GM18498 (cell line): Measurements from ENCODE around the gene KRTAP12-2.
"Not testable (repeated sequence)": the region's sequence is repeated elsewhere in the genome, so short reads cannot be mapped to it uniquely, and the experiment has no call there.

Experiments used
- ATAC-seq: cut with Tn5 transposase; IDR thresholded peaks from one replicate; pipeline ENCODE4 v1.9.1; 2021; ENCODE audit warnings: mild to moderate bottlenecking, moderate library complexity; ENCODE audit not compliant: unreplicated experiment

The KRTAP12-2 gene

DNA sequence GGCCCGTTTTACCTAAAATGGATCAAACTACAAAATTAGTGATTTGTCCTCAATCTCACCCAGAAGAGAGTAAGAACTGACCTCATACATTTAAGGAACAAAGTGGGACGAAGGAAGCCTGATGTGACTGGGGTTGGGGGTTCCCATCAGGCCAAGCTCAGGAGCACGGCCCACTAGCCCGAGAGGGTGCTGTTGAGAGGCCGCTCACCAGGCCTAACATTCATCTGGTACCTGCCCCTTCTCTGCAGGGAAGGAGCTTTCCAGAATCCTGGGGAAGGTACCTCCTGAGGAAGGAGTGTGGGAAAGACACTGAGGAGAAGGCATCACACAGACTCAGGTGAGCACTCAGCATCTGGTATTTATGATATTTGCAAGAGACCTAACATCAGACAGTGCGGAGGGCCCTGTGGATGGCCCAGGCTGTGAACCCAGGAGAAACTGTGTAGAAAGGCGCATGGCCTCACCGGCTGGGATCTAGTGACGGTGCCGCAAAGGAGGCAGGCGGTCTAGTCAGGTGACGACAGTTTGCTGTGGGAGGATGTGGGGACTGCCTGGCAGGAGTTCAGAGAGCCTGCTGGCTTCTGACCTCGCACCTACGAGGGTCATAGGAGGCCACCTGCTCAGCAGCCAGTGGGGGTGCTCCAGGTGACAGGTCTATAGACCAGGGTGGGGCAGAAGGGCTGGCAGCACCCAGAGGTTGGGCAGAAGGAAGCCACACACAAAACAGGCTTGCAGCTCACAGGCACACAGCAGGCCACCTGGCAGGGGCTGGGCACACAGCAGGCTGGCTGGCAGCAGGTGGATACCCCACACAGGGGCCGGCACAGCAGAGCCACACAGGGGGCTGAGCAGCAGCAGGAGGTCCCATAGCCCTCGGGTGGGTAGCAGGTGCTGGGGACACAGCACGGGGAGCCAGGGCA is 12.8 kb downstream of the KRTAP12-2 start:
- no peak for ATAC-seq

DNA sequence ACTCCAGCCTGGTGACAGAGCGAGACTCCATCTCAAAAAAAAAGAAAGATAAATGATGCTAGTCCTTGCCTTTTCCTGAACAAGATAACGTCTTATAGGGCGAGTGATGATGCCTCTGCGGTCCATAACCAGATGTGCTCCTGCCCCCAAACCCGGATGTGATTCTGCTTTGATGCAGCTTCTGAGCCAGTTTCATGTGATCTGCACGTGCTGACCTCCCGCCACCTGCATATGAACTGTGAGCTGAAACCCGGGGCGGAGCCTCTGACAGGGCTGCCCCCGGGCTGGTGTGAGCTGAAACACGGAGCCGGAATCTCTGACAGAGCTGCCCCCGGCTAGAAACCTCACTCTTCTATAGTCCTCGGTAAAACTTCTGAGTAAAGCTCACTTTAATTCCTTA is 13.6 kb downstream of the KRTAP12-2 start:
- no peak for ATAC-seq

DNA sequence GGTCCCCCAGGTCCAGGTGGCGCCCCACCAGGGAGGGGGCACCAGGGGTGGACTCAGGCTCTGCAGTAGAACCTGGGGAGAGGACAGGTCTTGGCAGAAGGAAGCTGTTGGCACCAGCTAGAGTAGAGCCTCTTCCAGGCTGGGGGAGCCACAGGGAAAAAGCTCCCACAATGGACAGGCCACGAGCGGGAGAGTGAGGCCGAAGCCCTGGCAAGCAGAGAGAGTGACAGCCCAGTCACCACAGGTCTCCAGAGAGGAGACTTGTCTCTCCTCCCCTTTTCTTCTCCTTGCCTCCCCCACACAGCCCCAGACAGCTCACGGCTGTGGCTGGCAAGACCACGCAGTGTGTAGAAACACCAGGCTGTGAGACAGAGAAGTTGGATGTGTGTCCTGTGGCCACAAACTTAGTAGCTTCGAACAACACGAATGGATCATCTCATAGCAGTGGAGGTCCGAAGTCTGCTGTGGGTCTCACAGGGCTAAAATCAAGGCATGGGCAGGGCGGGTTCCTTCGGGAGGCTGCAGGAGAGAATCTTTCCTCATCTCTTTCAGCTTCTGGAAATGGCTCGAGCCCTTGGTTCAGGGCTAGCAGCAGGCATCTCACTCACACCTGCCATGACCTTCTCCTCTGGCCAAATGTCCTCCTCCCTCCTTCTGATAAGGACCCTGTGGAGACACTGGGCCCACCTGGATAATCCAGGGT is 15.6 kb downstream of the KRTAP12-2 start:
- no peak for ATAC-seq

DNA sequence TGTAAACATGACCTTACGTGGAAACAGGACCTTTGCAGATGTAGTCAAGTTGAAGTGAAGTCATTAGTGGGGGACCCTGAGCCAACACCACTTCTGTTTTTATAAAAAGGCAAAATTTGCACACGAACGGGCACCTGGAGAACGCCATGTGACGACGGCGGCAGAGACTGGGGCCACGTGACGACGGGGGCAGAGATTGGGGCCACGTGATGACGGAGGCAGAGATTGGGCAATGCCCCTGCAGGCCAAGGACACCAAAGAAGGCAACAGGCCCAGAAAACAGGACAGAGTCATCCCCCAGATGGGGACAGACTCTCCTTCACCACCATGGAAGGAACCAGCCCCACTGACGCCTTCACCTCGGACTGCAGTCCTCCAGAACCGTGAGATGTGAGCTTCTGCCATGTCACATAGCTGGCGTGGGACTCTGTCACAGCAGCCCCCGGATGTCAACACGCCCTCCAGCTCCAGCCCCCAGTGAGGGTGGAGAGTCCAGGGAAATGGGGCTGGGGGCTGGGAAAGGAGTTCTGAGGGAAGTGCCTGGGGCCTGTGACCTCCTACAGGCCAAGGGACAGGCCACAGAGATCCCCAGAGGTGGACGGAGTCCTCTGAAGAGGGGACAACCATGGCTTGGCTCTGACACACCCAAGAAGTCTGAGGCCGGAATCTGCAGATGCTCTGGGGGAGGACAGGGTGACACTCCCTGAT is 16.3 kb downstream of the KRTAP12-2 start:
- ATAC-seq, result no peak

DNA sequence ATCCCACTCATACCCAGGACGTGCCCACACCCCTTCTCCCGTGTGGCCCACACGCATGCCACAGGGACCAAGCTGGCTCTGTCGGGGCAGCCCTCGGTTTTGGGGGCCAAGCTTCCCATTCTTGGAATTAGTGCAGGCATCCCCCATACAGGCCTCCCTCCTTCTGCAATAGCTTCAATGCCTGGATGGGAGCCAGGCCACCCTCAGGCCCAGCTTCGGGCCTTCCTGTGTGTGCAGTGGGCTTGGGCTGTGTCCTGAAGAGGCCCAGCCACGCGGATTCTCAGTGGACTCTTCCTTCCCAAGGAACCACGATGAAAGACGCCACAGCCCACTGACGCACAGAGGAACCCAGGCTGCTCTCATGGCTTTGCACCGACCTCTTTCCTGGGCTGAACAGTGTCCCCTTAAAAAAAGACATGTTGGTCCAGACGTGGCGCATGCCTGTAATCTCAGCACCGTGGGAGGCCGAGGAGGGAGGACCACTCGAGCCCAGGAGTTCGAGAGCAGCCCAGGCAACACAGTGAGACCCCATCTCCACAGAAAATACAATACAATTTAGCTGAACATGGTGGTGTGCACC is 17.1 kb downstream of the KRTAP12-2 start:
- ATAC-seq, result no peak

DNA sequence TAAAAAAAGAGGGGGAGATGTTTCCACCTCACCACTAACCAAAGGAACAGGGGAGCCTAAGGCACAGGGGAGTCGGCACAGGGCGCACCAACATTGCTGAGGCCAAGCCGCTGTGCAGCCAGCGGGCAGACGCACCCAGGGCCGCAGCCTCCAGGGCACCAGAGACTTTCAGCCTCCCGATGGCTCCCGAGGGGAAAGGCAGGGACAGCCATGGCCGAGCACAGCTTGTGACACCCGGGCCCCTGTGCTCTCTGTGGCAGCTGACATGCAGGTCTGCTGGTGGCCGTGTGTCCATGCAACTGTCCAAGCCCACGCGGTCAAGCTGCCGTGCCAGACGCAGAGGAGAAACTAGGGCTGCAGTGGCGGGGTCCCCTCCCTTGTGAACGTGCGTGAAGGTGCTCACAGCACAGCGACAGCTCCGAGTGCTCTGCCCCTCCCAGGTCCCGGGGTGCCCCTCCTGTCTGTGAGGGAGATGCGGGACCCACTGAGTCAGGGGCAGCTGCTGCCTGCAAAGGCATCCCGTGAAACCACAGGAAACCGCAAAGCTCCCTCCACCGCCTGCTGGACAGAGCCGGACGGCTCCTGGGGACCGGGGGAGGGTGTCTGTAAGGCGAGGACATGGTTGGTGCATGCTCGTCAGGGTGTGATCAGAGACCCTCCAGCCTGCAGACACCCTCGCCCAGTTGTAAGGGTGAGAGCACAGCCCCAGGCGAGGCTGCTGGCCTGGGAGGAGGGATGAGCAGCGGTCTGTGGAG is 18.0 kb downstream of the KRTAP12-2 start:
- ATAC-seq, result no peak

DNA sequence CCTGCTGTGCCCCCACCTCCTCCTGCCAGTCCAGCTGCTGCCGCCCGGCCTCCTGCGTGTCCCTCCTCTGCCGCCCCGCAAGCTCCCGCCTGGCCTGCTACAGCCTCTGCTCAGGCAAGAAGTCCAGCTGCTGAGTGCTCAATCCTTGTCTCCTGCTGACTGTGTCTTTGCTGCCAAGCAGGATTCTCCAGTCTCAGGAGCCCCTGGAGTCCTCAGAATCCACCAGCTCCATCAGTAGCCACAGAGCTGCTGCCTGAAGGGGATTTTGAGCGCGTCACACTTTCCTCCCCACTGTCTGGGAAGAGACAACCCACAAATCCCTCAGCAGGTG is 19.5 kb downstream of the KRTAP12-2 start:
- ATAC-seq, result no peak

GRCh38 chr21:44646366-44647221 is 20.1 kb downstream of the KRTAP12-2 start, which contains the start of gene KRTAP10-11:
Gene KRTAP10-11 (plus strand): TSS chr21:44646414. CDS start chr21:44646459, 45 bp downstream.
- ATAC-seq, result not testable (repeated sequence)

DNA sequence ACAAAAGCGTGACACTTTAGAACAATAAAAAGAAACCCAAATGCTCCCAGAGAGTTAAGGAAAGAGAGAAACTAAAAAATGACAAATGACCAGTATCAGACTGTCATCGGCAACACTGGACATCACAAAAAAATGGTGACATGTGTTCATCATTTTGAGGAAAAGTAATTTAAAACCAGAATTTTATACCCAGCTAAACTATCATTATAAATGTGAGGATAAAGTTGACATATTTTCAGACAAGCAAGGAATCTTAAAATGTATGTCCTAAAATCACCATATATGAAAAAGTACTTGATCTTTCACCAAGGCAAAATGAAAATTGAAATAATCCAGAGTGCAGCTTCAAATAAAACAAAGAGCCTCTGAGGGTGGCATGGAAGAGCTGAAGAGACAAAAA is 21.8 kb downstream of the KRTAP12-2 start:
- no peak for ATAC-seq

DNA sequence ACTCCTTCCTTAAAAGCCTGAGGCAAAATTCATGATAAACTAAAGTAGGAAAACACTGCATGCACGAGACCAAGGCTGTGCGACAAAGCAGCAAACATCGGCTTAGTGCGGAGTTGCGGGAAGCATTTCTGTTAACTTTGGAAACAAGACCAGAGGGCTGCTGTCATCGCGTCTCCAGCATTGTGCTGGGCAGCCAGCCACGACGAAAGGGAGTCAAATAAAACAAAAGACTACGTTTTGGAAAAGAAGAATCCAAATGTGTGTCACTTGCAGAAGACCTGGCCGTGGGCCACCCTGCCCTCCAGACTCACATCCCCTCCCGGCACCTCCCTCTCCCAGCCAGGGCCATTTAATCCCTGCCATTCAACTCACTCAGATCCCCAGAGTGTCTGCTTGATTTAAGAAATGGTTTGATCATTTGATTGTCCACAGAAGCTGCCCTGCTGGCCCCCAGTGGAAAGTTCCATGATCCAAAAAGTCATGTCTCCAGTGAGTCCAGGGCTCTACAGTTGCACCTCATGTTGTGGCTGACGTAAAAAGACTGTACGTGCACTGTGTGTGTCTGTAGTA is 22.9 kb downstream of the KRTAP12-2 start:
- no peak for ATAC-seq

- ATAC-seq, result no peak
Observed at GRCh38 chr21:44640761-44641160, 26.0 kb downstream of the KRTAP12-2 start.

DNA sequence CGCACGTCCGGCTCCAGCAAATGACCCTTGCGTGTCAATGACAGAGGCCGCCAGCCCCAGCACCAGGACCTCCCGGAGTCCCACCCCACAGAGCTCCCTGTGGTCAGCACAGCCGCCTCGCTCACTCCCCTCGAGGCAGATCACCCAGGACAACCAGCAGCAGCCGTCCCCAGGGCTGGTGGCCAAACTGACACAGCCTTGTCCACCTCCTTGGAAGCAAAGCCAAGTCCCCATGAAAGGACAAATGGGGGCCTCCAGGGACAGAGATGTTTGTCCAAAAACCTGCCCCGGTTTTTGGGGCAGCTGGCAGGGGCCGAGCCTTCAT is 27.4 kb downstream of the KRTAP12-2 start:
- ATAC-seq, result no peak

- ATAC-seq, result not testable (repeated sequence)
Observed at GRCh38 chr21:44638506-44639330, 28.0 kb downstream of the KRTAP12-2 start.

- ATAC-seq, result not testable (repeated sequence)
Observed at GRCh38 chr21:44637851-44638348, 28.8 kb downstream of the KRTAP12-2 start.

GRCh38 chr21:44637018-44637850 is 29.5 kb downstream of the KRTAP12-2 start, which contains the start of gene KRTAP10-10:
Gene KRTAP10-10 (plus strand): TSS chr21:44637356. CDS start chr21:44637418, 62 bp downstream.
- no peak for ATAC-seq

GRCh38 chr21:44636209-44637017 is 30.3 kb downstream of the KRTAP12-2 start:
- no peak for ATAC-seq
